ENCODE measurements around the gene COG2.
A peak's percentile ranks its signal among the peaks of the same experiment; 100 is the strongest.
"Not testable (repeated sequence)": the region's sequence is repeated elsewhere in the genome, so short reads cannot be mapped to it uniquely, and the experiment has no call there.

Gene COG2

GRCh38 chr1:230642263-230642959 is at the start of gene COG2:
COG2 (plus strand) TSS chr1:230642481; CDS start chr1:230642607, 126 bp downstream.
- peak; percentile 94 for DNase-seq

DNA sequence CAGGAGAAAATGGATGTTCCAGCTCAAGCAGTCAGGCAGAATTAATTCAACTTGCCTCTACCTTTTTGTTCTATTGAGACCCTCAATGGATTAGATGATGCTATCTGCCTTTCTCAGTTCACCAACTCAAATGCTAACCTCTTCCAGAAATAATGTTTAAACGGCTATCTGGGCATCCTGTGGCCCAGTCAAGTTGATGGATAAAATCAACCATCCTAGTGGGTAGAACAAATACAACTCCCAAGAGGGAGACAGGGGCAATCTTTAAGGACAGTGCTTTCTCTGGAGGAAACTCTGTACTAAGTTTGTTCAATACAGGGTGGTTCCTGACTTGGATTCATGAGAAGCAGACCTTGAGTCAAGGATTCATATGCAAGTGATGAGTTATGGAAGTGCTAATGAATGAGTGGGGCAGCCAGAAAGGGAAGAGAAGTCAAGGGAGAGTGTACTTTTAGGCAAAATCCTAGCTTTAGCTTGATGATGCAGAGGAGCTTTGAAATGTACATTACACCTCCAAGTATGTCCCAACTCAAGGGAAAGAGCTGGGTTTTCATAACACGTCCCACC is 49.4 kb upstream of the COG2 start:
- DNase-seq = no peak

DNA sequence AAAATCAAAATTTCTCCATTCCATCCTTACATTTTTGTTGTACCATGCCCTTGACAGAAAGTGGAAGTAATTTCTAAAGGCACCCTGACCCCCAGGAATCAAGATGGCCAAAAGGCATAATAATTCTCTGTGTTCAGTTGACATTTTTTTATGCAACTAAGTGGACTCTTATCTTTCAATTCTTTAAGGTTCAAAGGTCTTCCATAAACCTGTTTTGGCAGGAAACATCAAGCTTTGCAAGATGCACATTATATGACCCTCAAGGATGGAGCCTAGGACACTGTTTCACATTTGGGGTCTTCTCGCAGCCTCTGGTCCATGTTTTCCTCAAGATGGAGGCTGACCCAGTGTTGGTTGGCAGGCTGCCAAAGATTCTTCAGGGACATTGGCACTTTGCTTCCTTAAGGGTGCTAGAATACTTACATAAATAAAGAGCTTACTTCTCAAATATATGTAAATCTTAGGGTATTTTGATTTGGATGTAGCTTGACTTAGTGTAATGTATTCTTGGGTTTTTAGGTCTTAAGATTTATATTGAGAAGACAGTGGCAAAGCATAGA is 48.0 kb upstream of the COG2 start:
- DNase-seq = no peak

- DNase-seq = no peak
Measured at GRCh38 chr1:230595181-230595580, 47.1 kb upstream of the COG2 start.

DNA sequence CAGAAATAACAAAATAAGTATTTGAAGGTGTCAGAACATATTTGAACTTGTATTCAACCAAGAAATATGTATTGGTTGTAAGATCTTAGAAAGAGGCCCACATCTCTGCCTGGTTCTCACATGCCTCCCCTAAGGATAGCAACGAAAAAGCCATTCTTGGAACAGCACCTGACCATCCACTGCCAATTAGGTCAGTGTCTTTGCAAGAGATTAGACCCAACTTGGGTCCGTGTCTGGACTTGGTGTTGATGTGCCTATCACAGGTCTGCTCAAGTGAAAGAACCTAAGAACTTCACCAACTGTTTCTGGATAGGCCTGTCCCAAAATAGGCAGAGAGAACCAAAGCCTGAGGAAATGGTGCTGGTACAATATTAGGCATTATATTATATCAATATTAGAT is 46.0 kb upstream of the COG2 start:
- DNase-seq = no peak

DNA sequence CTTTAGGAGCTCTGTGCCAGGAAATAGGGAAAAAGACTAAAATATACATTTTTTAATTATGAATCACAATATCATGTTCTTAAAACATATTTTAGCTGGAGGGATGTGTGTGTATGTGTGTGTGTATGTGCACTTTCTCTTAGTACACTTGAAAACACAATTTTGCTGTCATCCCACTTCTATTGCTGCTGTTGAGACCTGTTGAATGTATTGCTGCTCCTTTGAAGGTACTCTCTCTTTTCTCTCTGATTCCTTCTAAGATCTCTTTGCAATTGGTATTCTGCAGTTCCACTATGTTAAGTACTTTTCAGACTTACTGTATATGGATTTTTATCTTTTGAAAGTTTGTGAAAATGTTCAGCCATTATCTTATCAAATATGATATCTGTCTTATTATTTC is 43.5 kb upstream of the COG2 start:
- DNase-seq = no peak

DNA sequence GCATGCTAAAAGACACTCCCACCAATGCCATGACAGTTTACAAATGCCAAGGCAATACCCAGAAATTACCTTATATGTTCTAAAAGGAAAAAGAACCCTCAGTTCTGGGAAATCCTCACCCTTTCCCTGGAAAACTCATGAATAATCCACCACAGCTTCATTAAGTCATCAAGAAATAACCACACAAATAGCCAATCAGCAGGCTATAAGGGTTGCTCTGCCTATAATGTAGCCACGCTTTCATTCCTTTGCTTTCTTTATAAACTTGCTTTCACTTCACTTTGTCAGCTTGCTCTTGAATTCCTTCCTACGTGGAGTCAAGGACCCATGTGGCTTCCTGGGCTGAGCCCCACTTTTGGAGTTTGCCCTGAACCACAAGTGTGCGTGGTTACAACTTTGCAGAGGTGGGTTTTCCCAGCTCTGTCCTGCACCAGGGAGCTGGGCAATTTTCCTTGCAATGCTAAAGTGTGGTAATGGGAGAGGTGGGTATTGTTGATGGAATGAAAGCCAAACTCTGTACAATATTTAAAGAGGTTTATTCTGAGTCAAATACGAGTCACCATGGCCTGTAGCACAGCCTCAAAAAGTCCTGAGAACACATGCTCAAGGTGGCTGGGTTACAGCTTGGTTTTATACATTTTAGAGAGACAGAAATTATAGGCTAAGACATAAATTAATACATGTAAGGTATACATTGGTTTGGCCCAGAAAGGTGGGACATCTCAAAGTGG is 42.2 kb upstream of the COG2 start:
- no peak for DNase-seq

DNA sequence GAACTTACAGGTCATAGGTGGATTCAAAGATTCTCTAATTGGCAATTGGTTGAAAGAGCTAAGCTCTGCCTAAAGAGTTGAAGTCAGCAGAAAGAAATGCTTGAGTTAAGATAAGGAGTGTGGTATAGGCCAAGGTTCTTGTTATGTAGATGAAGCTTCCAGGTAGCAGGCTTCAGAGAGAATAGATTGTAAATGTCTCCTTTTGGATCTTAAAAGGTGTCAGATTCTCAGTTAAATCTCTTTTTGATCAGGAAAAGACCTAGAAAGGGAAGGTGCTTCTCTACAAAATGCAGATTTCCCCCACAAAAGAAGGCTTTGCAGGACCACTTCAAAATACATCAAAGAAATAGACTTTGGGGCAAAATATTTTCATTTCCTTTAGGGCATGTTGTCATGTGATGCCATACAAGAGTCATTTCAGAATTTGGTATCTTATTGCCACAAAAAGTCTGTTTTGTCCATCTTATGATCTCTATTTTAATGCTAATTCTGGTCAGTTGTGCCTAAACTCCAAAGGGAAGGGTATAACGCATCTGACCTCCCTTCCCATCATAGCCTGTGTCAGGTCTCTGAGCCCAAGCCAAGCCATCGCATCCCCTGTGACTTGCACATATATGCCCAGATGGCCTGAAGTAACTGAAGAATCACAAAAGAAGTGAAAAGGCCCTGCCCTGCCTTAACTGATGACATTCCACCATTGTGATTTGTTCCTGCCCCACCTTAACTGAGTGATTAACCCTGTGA is 41.5 kb upstream of the COG2 start:
- not testable (repeated sequence) for DNase-seq

DNA sequence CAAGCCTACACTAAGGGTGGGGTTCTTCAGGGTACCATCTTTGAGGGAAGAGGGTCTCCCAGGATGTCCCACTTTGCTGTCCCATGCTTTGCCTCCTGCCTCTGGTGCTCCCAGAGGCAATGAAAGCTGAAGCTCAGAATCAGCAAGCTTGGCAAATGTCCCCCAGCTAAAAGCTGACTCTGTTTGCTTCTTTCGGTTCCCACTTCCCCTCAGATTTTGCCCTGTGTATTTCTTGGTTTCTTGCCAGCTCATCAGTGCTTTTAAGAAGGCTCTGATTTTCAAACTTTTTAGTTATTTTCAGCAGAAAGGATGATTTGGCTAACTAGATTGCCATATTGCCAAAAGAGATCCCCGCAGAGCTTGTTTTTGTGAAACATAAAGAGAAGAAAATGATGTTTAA is 33.1 kb upstream of the COG2 start:
- no peak for DNase-seq

GRCh38 chr1:230610589-230610988 is 31.7 kb upstream of the COG2 start:
- no peak for DNase-seq

GRCh38 chr1:230611128-230611877 is 31.0 kb upstream of the COG2 start:
- no peak for DNase-seq

- no peak for DNase-seq
Measured at GRCh38 chr1:230611878-230612235, 30.4 kb upstream of the COG2 start.

DNA sequence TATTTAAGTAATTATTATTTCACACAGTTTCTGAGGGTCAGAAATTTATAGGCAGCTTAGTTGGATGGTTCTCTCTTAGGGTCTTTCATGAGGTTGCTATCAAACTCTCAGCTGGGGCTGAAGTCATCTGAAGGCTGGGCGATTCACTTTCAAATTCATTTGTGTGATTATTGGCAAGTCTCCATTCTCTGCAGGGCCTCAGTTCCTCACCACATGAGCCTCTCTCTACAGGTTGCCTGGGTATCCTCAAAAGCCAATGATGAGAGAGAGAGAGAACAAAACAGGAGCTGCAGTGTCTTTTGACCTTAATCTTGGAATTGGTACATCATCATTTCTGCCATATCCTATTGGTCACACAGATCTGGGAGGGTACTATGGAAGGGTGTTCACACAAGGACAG is 29.6 kb upstream of the COG2 start:
- no peak for DNase-seq

GRCh38 chr1:230614121-230614520 is 28.2 kb upstream of the COG2 start:
- DNase-seq = no peak

GRCh38 chr1:230618537-230618936 is 23.7 kb upstream of the COG2 start:
- DNase-seq = no peak

DNA sequence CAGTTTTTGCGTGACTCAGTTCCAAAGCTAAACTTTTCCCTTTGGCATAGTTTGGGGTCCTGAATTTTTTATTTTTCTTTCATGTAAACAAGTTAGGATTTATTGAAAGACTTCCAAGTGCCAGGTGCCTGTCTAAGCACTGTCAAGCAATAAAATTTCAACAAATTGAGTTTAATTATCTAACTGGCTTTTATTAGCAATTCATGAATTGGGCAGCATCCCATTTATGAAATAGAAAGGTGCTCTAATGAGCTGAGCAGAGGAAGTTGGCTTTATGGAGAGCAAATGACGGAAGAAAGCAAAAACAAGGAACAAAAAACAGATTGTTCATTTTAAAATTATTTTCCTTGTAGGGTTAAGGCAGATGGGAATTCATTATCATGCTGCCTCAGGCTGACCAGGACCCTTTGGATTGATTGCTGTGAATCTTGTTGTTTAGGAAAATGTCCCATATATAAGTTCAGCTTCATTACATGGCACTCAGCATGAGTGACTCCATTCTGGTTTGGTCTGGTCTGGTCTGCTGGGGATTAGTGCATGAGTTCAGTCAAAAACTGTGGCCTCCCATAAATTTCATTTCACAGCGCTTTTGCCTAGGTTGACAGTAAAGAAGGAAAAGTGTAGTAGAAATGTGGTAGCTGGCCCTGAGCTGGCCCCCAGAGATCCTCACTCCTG is 21.5 kb upstream of the COG2 start:
- DNase-seq = no peak

DNA sequence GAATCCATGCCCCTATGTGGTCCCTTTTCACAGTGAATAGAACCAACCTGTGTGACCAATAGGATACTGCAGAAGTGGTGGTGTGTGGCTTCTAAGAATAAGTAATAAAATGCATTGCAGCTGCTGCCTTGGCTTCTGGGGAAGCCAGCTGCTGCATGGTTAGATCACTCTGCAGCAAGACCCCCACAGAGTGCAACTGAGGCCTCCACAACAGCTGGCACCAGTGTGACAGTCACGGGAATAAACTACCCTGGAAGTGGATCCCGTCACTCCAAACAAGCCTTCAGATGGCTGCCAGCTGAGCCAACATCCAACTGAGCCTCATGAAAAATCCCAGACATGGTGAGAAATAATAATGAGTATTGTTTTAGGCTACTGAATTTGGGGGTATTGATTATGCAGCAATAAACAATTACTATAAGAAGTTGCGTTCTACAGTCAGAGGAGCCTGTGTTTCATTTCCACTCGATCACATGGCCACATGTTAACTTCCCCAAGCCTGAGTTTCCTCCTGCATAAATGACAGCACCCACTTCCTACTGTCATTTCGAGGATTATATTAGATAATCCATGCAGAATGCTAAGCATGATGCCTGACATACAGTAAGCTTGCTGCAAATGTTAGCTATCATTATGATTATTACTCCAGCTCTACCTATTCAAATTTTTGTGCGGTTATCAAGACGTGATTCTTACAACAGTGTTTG is 20.8 kb upstream of the COG2 start:
- no peak for DNase-seq

DNA sequence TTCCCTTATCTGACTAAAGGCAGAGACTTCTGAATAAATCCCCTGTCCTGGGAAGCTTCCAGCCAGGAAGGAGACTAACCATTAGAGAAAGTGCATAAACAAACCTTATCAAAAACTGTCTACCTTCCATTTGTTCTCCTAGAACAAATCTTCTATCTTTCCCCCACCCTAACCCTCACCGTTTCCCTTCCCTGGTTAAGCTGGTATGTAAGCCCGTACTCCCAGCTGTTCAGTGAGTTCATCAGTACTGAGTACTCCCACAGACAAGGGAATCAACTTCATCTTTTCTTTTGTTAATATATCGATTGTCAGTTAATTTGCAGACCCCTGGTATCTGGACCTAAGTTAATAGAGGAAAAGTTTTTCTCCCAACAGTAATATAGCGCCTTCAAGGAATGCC is 20.1 kb upstream of the COG2 start:
- DNase-seq = no peak

GRCh38 chr1:230624097-230624713 is 18.1 kb upstream of the COG2 start:
- DNase-seq = no peak

GRCh38 chr1:230626232-230626631 is 16.0 kb upstream of the COG2 start:
- DNase-seq = no peak

DNA sequence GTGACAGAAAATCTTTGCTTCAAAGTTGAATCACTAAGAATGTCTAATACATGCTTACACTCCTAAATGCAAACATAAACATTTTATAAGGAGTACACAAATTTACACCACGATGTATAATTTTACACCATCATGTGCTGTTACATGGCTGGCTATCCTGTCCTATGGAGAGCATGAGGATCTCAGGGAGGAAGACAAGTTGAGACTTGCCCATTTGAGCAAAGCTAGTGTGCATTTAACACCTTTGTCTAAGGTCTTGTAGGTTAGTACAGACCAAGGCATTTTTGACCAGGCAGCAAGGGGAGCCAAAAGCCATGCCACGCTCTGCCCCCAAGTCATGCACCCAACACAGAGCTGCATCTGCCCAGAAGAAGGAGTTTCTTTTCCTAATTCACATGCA is 14.5 kb upstream of the COG2 start:
- DNase-seq = no peak
